ENCODE results near the gene CLDN6. TPM values are rescaled to one million over a fixed set of nuclear protein-coding genes. Genes with fewer than 3 reads are reported as not detected.

Gene CLDN6
- total and polyA plus RNA-seq, 2 of the 13 experiments (the other 11 are each of a cell fraction or from before 2014, with no cell fraction given) = 5.9 to 7.6 TPM

GRCh38 chr16:3013491-3013951, 4.5 kb downstream of the CLDN6 start (continued):
- peak; percentile 60 for TF ChIP-seq ZNF687 (CRISPR knock-in tag; IDR thresholded peaks at IDR 0.05)
- TF ChIP-seq, protein P1, sequence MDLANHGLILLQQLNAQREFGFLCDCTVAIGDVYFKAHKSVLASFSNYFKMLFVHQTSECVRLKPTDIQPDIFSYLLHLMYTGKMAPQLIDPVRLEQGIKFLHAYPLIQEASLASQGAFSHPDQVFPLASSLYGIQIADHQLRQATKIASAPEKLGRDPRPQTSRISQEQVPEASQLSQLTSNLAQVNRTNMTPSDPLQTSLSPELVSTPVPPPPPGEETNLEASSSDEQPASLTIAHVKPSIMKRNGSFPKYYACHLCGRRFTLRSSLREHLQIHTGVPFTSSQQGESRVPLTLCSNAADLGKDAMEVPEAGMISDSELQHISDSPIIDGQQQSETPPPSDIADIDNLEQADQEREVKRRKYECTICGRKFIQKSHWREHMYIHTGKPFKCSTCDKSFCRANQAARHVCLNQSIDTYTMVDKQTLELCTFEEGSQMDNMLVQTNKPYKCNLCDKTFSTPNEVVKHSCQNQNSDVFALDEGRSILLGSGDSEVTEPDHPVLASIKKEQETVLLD (CRISPR knock-in tag; IDR thresholded peaks at IDR 0.05; ENCODE audit: low read depth) = peak; percentile 53
- no peak for TF ChIP-seq ZBTB26 (CRISPR knock-in tag; IDR thresholded peaks at IDR 0.05; ENCODE audit: borderline replicate concordance)
- TF ChIP-seq YEATS4 (CRISPR knock-in tag; IDR thresholded peaks at IDR 0.05; ENCODE audit: borderline replicate concordance) = no peak
- no peak for TF ChIP-seq PAF1 (CRISPR knock-in tag; IDR thresholded peaks at IDR 0.05)
- TF ChIP-seq PHF8 (CRISPR knock-in tag; IDR thresholded peaks at IDR 0.05) = peak; percentile 34; the same call in 1 of the 2 replicates
- TF ChIP-seq ZNF274 (CRISPR knock-in tag; IDR thresholded peaks at IDR 0.05) = no peak
- no peak for TF ChIP-seq ZNF567 (CRISPR knock-in tag; IDR thresholded peaks at IDR 0.05; ENCODE audit: borderline replicate concordance)
- TF ChIP-seq RXRA (CRISPR knock-in tag; IDR thresholded peaks at IDR 0.05) = peak; percentile 23; the same call in 1 of the 2 replicates
- no peak for TF ChIP-seq ZSCAN9 (CRISPR knock-in tag; IDR thresholded peaks at IDR 0.05; ENCODE audit: borderline replicate concordance)
- TF ChIP-seq TARDBP (CRISPR knock-in tag; IDR thresholded peaks at IDR 0.05) = no peak
- no peak for TF ChIP-seq MXI1 (IDR thresholded peaks at IDR 0.05; ENCODE audit: borderline replicate concordance, low read depth, low read length)
- no peak for TF ChIP-seq ZNF180 (CRISPR knock-in tag; IDR thresholded peaks at IDR 0.05; ENCODE audit: borderline replicate concordance, low read depth)
- TF ChIP-seq FIP1L1 (IDR thresholded peaks at IDR 0.05; ENCODE audit: borderline replicate concordance, insufficient read depth, low read depth, low read length) = no peak
- no peak for TF ChIP-seq RFXANK (CRISPR knock-in tag; IDR thresholded peaks at IDR 0.05)
- TF ChIP-seq MXD4 (CRISPR knock-in tag; IDR thresholded peaks at IDR 0.05) = no peak
- TF ChIP-seq, protein P2, sequence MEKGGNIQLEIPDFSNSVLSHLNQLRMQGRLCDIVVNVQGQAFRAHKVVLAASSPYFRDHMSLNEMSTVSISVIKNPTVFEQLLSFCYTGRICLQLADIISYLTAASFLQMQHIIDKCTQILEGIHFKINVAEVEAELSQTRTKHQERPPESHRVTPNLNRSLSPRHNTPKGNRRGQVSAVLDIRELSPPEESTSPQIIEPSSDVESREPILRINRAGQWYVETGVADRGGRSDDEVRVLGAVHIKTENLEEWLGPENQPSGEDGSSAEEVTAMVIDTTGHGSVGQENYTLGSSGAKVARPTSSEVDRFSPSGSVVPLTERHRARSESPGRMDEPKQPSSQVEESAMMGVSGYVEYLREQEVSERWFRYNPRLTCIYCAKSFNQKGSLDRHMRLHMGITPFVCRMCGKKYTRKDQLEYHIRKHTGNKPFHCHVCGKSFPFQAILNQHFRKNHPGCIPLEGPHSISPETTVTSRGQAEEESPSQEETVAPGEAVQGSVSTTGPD (CRISPR knock-in tag; IDR thresholded peaks at IDR 0.05) = no peak
- no peak for TF ChIP-seq NBN (conservative IDR thresholded peaks at IDR 0.05)
- TF ChIP-seq CENPBD1 (CRISPR knock-in tag; IDR thresholded peaks at IDR 0.05; ENCODE audit: borderline replicate concordance, low read depth) = no peak
- no peak for TF ChIP-seq ZFP62 (CRISPR knock-in tag; IDR thresholded peaks at IDR 0.05)
- no peak for TF ChIP-seq ZNF792 (CRISPR knock-in tag; IDR thresholded peaks at IDR 0.05)
- no peak for TF ChIP-seq SKI (IDR thresholded peaks at IDR 0.05; ENCODE audit: partially characterized antibody)
